GM10248 (cell line): ENCODE measurements around the gene RFTN1.

Source experiments
- CTCF ChIA-PET: fragments of 300-600 bp; sonication (Branson Sonifier 250); formaldehyde crosslinking; extraction: SDS; loops from one replicate; lab custom pipeline; 2021; ENCODE audit warnings: antibody characterized with exemption; lab: Yijun Ruan, JAX
- POLR2A ChIA-PET: fragments of 350-650 bp; sonication (Branson Sonifier 250); formaldehyde crosslinking; extraction: SDS; loops from one replicate; lab custom pipeline; 2020; ENCODE audit warnings: antibody characterized with exemption; lab: Yijun Ruan, JAX
- DNase-seq: peaks from one replicate; pipeline ENCODE4 v3.0.0; 2012; ENCODE audit errors: extremely low spot score
- CTCF ChIP-seq: IDR thresholded peaks from 2 replicates; pipeline ENCODE4 v1.5.1; 2012; ENCODE audit warnings: mild to moderate bottlenecking, low read depth; ENCODE audit errors: extremely low read depth, missing control alignments, control extremely low read depth

Gene RFTN1

DNA sequence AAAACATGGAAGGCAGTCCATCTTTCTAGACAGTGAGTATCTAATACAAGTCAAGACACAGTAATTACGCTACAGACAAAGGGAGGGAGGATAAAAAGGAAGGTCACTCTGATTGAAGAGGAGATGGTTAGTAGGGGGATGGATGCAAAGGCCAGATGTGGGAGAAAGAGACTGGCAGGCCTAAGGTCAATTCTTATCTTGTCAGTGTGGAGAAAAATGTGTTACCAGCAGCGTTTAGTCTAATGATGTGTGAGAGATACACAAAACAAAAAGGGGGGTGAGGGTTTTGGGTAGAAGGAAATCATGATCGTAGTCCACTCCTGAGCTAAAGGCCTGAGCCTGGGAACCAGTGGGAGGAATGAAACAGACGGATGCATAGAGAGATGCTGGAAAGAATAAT is 46.7 kb downstream of the RFTN1 start:
- ChIA-PET CTCF (interaction anchor here (0.9 to 6.7 kb wide), 4 partner anchors 8 to 195 kb away, joined by 3 to 33 read pairs (median 8); no protein-coding TSS in a partner anchor), POLR2A (no interaction called here)
- no peak for TF ChIP-seq CTCF
- no peak for DNase-seq

DNA sequence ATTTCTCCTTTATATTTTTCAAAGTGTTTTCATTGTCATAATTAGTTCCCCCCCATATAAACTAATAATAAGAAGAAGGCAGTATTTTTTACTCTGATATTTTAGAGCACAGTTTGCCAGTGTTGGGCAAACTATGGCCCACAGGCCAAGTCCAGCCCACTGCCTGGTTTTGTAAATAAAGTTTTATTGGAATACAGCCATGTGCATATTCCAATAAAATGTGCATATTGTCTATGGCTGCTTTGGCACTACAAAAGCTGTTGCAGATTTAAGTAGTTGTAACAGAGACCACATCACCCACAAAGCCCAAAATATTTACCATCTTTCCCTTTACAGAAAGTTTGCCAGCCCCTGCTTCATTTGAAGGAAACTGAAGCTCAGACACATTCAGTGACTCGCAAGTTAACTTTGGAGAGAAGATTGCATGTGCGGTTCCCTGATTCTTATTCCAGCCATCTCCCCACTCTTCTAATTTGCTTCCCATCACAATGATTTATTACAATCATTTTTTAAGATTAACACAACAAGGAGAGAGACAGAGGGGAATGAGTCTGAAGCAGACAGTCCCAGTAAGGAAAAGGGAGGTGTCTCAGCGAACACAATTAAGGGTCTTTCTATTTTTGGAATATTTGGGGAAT is 48.9 kb downstream of the RFTN1 start:
- no peak for DNase-seq
- POLR2A ChIA-PET, result no interaction called here
- CTCF ChIA-PET, result interaction anchor here (0.8 to 6.7 kb wide), 5 partner anchors 11 to 40 kb away, joined by 3 to 33 read pairs (median 3); no protein-coding TSS in a partner anchor
- no peak for TF ChIP-seq CTCF

DNA sequence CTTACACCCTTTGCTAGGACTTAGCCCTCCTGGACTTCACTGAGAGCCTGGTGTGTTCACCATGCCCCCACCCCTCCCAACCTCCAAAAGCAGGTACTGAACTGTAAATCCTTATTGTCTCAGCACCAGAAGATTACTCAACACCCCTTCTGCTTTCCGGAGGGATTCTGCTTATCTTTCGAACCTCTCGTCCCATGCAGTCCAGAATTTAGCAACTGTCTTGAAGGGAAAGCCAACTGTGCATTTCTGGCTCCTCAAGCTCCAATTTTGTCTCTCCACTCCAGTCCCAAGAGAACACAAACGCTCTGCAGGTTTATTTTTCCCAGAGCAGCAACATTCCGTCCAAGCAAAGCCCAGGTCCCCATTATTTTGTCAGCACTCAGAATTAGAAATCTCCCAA is 49.6 kb downstream of the RFTN1 start:
- POLR2A ChIA-PET, result no interaction called here

GRCh38 chr3:16463119-16463518 is 50.4 kb downstream of the RFTN1 start:
- DNase-seq, result no peak
- ChIA-PET POLR2A (no interaction called here), CTCF (interaction anchor here (1.3 to 2.8 kb wide), 2 partner anchors 8 to 11 kb away, joined by 3 to 10 read pairs; no protein-coding TSS in a partner anchor)
- no peak for TF ChIP-seq CTCF

More for the DNA sequence above, 49.6 kb downstream of the RFTN1 start:
- CTCF ChIA-PET, result interaction anchor here (0.8 to 6.7 kb wide), 5 partner anchors 10 to 40 kb away, joined by 3 to 33 read pairs (median 3); no protein-coding TSS in a partner anchor
- no peak for TF ChIP-seq CTCF
- no peak for DNase-seq

- ChIA-PET POLR2A (no interaction called here), CTCF (interaction anchor here (0.6 to 2.8 kb wide), 4 partner anchors 9 to 12 kb away, joined by 3 to 10 read pairs (median 3); no protein-coding TSS in a partner anchor)
- TF ChIP-seq CTCF, result no peak
- DNase-seq, result no peak
These were observed 50.8 kb downstream of the RFTN1 start for GRCh38 chr3:16462679-16463078.

DNA sequence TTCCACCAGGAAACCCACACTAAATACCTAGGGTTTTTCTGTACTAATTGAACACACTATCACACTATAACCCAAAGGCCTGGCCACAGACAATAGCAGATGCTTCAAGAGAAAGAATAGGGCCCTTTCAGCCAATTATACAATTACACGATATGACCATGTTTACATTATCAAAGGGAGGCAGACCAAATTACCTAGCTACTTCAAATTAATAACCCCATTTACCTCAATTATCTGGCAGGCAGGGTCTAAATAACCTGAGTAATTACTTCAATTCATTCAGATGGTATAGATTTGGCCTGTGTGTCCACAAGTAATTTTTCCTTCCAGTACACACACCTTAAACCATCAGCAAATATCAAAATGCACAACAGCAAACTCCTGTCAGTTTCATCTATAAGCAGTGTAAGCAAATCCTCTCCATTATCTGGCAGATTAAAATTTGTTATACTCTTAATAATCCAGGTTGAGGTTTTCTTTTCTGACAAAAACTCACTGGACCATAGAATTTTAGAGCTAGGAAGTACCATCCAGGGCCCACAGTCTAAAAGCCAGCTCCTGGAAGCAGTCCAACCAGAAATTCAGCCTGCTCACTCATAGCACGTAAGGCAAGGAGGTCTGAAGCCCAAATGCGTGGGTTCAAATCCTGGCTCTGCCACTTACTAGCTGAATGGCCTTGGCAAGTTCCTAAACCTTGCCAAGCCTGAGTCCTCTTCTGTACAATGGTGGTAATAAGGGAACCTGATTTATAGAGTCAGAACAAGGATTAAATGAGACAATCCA is 51.8 kb downstream of the RFTN1 start:
- CTCF ChIA-PET, result interaction anchor here (1.0 to 2.8 kb wide), 4 partner anchors 10 to 55 kb away, joined by 3 to 10 read pairs (median 3); no protein-coding TSS in a partner anchor
- POLR2A ChIA-PET, result interaction anchor here (0.6 kb wide), 1 partner anchor 10 kb away, joined by 3 read pairs; no protein-coding TSS in a partner anchor

More for the DNA sequence above, 51.8 kb downstream of the RFTN1 start:
- no peak for DNase-seq
- TF ChIP-seq CTCF, result no peak
